Esophagus squamous epithelium (tissue), 5 donors: Measurements from ENCODE around the gene CDKAL1. TPM values are rescaled to one million over a fixed set of nuclear protein-coding genes. Genes with fewer than 3 reads are reported as not detected.

Source experiments
- DNase-seq: peaks from one replicate; lab custom pipeline; 2025; lab: John Stamatoyannopoulos, UW
- H3K27ac ChIP-seq, 4 donors: fragments of 200-600 bp; sonication (generic); one replicate each; pipeline ENCODE4 v1.5.1; 2016 to 2019; ENCODE audit warnings: mild to moderate bottlenecking in 1 of 4
- H3K27me3 ChIP-seq, 4 donors: fragments of 200-600 bp; sonication (generic); 1 replicate in 3 of 4; 2 replicates in 1 of 4; pipeline versions ENCODE4 v1.5.1 to v1.6.0; 2017 to 2021; ENCODE audit warnings: antibody characterized with exemption in 1 of 4
- H3K36me3 ChIP-seq, 3 donors: fragments of 200-600 bp; sonication (generic); one replicate each; pipeline ENCODE4 v1.5.1; 2016 to 2019
- H3K4me1 ChIP-seq, 3 donors: fragments of 200-600 bp; sonication (generic); one replicate each; pipeline ENCODE4 v1.5.1; 2017 to 2019
- H3K4me3 ChIP-seq, 4 donors: fragments of 200-600 bp; sonication (generic); 1 replicate in 3 of 4; 2 replicates in 1 of 4; pipeline ENCODE4 v1.5.1; 2016 to 2019; ENCODE audit warnings: mild to moderate bottlenecking in 2 of 4, moderate library complexity in 1 of 4
- H3K9me3 ChIP-seq, 3 donors: fragments of 200-600 bp; sonication (generic); one replicate each; pipeline ENCODE4 v1.5.1; 2016 to 2019
- POLR2A ChIP-seq, 4 donors: fragments of 450-650 bp; IDR thresholded peaks; one replicate each; pipeline ENCODE4 v1.6.1; 2017; ENCODE audit warnings: antibody characterized with exemption in 4 of 4, mild to moderate bottlenecking in 4 of 4, moderate library complexity in 3 of 4
- WGBS, 2 donors: methylation state at CpG; one replicate each; pipeline ENCODE4 v1.1.5; 2018; 5-methylcytosine and 5-hydroxymethylcytosine counted together
- intact Hi-C: fragments of 100-400 bp; cut with DNase I; formaldehyde crosslinking; loops from one replicate; pipeline ENCODE4 v1.15.0; 2022
- total RNA-seq, 4 donors: library from RNA; depleted of rRNA; stranded (reverse); fragments of >200 nt; gene quantifications; one replicate each; pipeline ENCODE4 v1.1.0, GENCODE V29; 2016
- TF ChIP-seq, protein P1 (sequence below), 6 experiments: fragments of 450-650 bp in 4 of 6; fragments of 200-600 bp in 2 of 6; sonication (generic) in 2 of 6; IDR thresholded peaks; one replicate each; pipeline ENCODE4 v1.5.1; 2016 to 2019; ENCODE audit warnings: antibody characterized with exemption in 6 of 6, mild to moderate bottlenecking in 4 of 6, moderate library complexity in 4 of 6
- donor health status: DM: yes; HTN: yes; CAD: no.

CDKAL1 gene
- total RNA-seq, 4 donors from 2014 or later, result 6.5 to 13.0 (median 10.7) TPM

DNA sequence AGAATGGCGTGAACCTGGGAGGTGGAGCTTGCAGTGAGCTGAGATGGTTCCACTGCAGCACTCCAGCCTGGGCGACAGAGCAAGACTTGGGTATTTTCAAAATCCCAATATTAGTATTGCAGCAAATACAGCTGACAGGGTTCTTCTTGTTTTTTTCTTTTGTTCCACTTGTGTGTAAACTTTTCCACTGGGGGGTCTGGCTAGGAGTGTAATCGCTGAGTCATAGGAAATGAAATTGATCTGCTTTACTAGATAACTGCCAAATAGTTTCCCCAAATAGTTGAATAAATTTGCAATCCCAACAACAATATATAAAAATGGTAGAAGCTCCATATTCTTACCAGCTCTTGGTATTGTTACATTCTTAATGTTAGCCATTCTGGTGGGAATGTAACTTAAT lies 533.3 kb downstream of the CDKAL1 start:
- Histone ChIP-seq H3K9me3 (no peaks in the 10 kb centered on the region), H3K36me3 (peaks cover 0 to 13% (median 0%) of the 10 kb centered on the region in 3 donors), H3K4me1 (no peaks in the 10 kb centered on the region), H3K4me3 (no peak overlapping the region), H3K27me3 (no peaks in the 10 kb centered on the region), H3K27ac (no peak overlapping the region)
- TF ChIP-seq, protein P1, sequence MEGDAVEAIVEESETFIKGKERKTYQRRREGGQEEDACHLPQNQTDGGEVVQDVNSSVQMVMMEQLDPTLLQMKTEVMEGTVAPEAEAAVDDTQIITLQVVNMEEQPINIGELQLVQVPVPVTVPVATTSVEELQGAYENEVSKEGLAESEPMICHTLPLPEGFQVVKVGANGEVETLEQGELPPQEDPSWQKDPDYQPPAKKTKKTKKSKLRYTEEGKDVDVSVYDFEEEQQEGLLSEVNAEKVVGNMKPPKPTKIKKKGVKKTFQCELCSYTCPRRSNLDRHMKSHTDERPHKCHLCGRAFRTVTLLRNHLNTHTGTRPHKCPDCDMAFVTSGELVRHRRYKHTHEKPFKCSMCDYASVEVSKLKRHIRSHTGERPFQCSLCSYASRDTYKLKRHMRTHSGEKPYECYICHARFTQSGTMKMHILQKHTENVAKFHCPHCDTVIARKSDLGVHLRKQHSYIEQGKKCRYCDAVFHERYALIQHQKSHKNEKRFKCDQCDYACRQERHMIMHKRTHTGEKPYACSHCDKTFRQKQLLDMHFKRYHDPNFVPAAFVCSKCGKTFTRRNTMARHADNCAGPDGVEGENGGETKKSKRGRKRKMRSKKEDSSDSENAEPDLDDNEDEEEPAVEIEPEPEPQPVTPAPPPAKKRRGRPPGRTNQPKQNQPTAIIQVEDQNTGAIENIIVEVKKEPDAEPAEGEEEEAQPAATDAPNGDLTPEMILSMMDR (IDR thresholded peaks at IDR 0.05), result no peak
- intact Hi-C loops, result no loop called here
- 78 to 90% methylated on average over 3 of the region's 3 CpGs for WGBS, 2 donors
- no peak for DNase-seq

DNA sequence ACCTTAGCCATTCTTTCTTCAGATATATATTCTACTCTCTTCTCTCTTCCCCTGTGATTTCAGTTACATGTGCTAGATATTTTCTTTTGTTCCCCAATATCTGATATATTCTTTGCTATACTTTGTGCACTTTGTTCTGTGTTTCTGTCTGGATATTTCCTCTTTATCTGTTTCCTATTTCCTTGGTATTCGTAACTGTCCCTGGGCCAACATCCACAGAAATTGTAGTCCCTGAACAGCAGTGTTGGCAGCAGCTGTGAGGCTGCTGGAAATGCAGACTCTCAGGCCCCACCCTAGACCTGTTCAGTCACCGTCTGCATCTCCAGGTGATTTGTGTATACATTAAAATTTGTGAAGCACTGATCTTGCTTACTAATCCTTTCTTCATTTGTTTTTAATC lies 536.4 kb downstream of the CDKAL1 start:
- 54 to 74% methylated on average over 2 of the region's 2 CpGs for WGBS, 2 donors
- intact Hi-C loops, result no loop called here
- TF ChIP-seq, protein P1 (IDR thresholded peaks at IDR 0.05), result no peak
- TF ChIP-seq POLR2A (IDR thresholded peaks at IDR 0.05), result no peak

GRCh38 chr6:21071780-21072468 lies 537.7 kb downstream of the CDKAL1 start:
- intact Hi-C loops, result no loop called here
- Histone ChIP-seq H3K4me3 (no peak overlapping the region), H3K4me1 (no peaks in the 10 kb centered on the region), H3K36me3 (peaks cover 0 to 20% (median 0%) of the 10 kb centered on the region in 3 donors), H3K27ac (no peak overlapping the region), H3K9me3 (peaks cover 0 to 11% (median 0%) of the 10 kb centered on the region in 3 donors), H3K27me3 (no peaks in the 10 kb centered on the region)
- TF ChIP-seq, protein P1 (IDR thresholded peaks at IDR 0.05), result no peak
- DNase-seq, result no peak
- WGBS, 2 donors, result 86 to 91% methylated on average over 8 of the region's 8 CpGs

More for the DNA sequence above, 536.4 kb downstream of the CDKAL1 start:
- Histone ChIP-seq H3K36me3 (peaks cover 0 to 26% (median 0%) of the 10 kb centered on the region in 3 donors), H3K4me1 (no peaks in the 10 kb centered on the region), H3K4me3 (no peak overlapping the region), H3K27me3 (no peaks in the 10 kb centered on the region), H3K27ac (no peak overlapping the region), H3K9me3 (peaks cover 0 to 11% (median 0%) of the 10 kb centered on the region in 3 donors)
- DNase-seq, result no peak

DNA sequence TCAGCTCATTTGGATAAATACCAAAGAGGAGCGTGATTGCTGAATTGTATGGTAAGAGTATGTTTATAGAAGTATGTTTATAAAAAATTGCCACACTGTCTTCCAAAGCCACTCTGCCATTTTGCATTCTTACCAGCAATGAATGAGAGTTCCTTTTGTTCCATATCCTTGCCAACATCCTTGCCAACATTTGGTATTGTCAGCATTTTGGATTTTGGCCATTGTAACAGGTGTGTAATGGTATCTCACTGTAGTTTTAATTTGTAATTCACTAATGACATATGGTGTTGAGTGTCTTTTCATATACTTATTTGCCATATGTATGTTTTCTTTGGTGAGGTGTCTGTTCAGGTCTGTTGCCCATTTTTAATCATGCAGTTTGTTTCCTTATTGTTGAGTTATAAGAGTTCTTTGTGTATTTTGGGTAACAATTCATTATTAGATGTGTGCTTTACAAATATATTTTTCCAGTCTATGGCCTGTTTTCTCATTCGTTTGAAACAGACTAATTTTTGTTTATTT lies 539.1 kb downstream of the CDKAL1 start:
- no peaks in the 10 kb centered on the region for H3K27me3 ChIP-seq
- intact Hi-C loops, result no loop called here
- no peak for DNase-seq
- H3K27ac ChIP-seq, result no peak overlapping the region
- no peak overlapping the region for H3K4me3 ChIP-seq
- no peaks in the 10 kb centered on the region for H3K4me1 ChIP-seq
- H3K36me3 ChIP-seq, result peaks cover 0 to 13% (median 0%) of the 10 kb centered on the region in 3 donors
- H3K9me3 ChIP-seq, result peaks cover 0 to 11% (median 0%) of the 10 kb centered on the region in 3 donors
- 77 to 93% methylated on average over 2 of the region's 2 CpGs for WGBS, 2 donors
- no peak for TF ChIP-seq POLR2A (IDR thresholded peaks at IDR 0.05)

- DNase-seq, result no peak
- H3K27me3 ChIP-seq, result no peaks in the 10 kb centered on the region
- H3K9me3 ChIP-seq, result peaks cover 0 to 11% (median 0%) of the 10 kb centered on the region in 3 donors
- H3K27ac ChIP-seq, result no peak overlapping the region
- peaks cover 0 to 13% (median 0%) of the 10 kb centered on the region in 3 donors for H3K36me3 ChIP-seq
- no peak overlapping the region for H3K4me3 ChIP-seq
- no peak for TF ChIP-seq POLR2A (IDR thresholded peaks at IDR 0.05)
- TF ChIP-seq, protein P1 (IDR thresholded peaks at IDR 0.05), result no peak
- no peaks in the 10 kb centered on the region for H3K4me1 ChIP-seq
- WGBS, 2 donors, result 94 to 100% methylated on average over 1 of the region's 1 CpG
- intact Hi-C loops, result no loop called here
These were observed 540.2 kb downstream of the CDKAL1 start for GRCh38 chr6:21074484-21074883.
